Loucy (cell line): ENCODE data around the gene MAP2.

Source experiments
- EZH2phosphoT487 ChIP-seq: fragments of 200-600 bp; IDR thresholded peaks from 2 replicates; pipeline ENCODE4 v1.6.1; 2018; ENCODE audit warnings: antibody characterized with exemption, mild to moderate bottlenecking, moderate library complexity, borderline replicate concordance
- TF ChIP-seq, protein P1 (sequence below): fragments of 200-600 bp; sonication (generic); conservative IDR thresholded peaks from 2 replicates; pipeline ENCODE4 v1.5.1; 2014; ENCODE audit warnings: mild to moderate bottlenecking, antibody characterized with exemption, low read length

DNA sequence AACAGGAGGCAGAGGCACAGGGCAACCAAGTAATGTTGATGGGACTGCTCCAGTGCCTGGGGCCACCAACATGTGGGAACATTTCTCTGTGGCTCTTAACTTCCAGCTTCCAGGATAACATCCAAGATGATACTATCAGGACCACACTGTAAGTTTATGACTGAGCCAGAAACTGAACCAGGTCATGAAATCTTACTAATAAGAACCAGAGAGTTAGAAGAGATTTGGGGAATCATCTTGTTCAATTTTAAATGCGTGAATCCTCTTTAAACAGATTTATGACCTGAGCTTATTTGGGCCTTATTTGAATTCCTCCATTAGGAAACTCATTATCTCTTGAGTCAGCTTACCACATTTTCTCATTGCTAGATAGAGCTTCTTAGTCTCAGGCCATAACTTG is 45.0 kb downstream of the MAP2 start:
- TF ChIP-seq, protein P1, sequence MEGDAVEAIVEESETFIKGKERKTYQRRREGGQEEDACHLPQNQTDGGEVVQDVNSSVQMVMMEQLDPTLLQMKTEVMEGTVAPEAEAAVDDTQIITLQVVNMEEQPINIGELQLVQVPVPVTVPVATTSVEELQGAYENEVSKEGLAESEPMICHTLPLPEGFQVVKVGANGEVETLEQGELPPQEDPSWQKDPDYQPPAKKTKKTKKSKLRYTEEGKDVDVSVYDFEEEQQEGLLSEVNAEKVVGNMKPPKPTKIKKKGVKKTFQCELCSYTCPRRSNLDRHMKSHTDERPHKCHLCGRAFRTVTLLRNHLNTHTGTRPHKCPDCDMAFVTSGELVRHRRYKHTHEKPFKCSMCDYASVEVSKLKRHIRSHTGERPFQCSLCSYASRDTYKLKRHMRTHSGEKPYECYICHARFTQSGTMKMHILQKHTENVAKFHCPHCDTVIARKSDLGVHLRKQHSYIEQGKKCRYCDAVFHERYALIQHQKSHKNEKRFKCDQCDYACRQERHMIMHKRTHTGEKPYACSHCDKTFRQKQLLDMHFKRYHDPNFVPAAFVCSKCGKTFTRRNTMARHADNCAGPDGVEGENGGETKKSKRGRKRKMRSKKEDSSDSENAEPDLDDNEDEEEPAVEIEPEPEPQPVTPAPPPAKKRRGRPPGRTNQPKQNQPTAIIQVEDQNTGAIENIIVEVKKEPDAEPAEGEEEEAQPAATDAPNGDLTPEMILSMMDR = no peak
- TF ChIP-seq EZH2phosphoT487 = no peak
